SU-DHL-6 (cell line): ENCODE results near the gene C1orf35.

ENCODE experiments used
- H2AFZ ChIP-seq: fragments of 200-600 bp; sonication (generic); 2 replicates; pipeline ENCODE4 v1.6.1; 2014; ENCODE audit warnings: low read depth, mild to moderate bottlenecking, moderate library complexity, mixed read lengths, antibody characterized with exemption, low read length; ENCODE audit not compliant: severe bottlenecking
- H3F3A ChIP-seq: fragments of 200-600 bp; shearing (Covaris generic); 2 replicates; pipeline ENCODE4 v1.6.0; 2016; ENCODE audit warnings: antibody characterized with exemption, mild to moderate bottlenecking; ENCODE audit not compliant: insufficient read depth
- H3K27ac ChIP-seq: fragments of 200-600 bp; sonication (generic); 2 replicates; pipeline ENCODE4 v1.5.1; 2016; ENCODE audit warnings: low read depth, mild to moderate bottlenecking, low read length, moderate library complexity, mixed read lengths
- H3K27me3 ChIP-seq: fragments of 200-600 bp; sonication (generic), shearing (Covaris generic); 2 replicates; pipeline ENCODE4 v1.6.0; 2014; ENCODE audit warnings: mild to moderate bottlenecking, low read length
- H3K36me3 ChIP-seq: fragments of 200-600 bp; sonication (generic); 2 replicates; pipeline ENCODE4 v1.6.1; 2014; ENCODE audit warnings: mild to moderate bottlenecking, low read length, mixed read lengths
- H3K4me2 ChIP-seq: fragments of 300-600, 200-600 bp; shearing (Covaris generic), sonication (generic); 2 replicates; pipeline ENCODE4 v1.6.0; 2014; ENCODE audit warnings: low read length, low read depth, mild to moderate bottlenecking; ENCODE audit not compliant: poor library complexity, severe bottlenecking
- H3K4me3 ChIP-seq: fragments of 200-600 bp; sonication (generic); 2 replicates; pipeline ENCODE4 v1.5.1; 2014; ENCODE audit warnings: antibody characterized with exemption, low read length, mild to moderate bottlenecking, mixed read lengths; ENCODE audit not compliant: insufficient read depth, poor library complexity, severe bottlenecking
- H3K79me2 ChIP-seq: fragments of 200-600 bp; sonication (generic); 2 replicates; pipeline ENCODE4 v1.6.1; 2014; ENCODE audit warnings: mild to moderate bottlenecking, low read length, moderate library complexity; ENCODE audit not compliant: insufficient read depth
- H3K9ac ChIP-seq: fragments of 200-600 bp; sonication (generic); 2 replicates; pipeline ENCODE4 v1.7.0; 2014; ENCODE audit warnings: mild to moderate bottlenecking, low read length
- H3K9me2 ChIP-seq: fragments of 200-600 bp; sonication (generic); replicated peaks from 2 replicates; pipeline ENCODE4 v1.6.1; 2014; ENCODE audit warnings: low read length; ENCODE audit not compliant: insufficient read depth
- H3K9me3 ChIP-seq: fragments of 200-600 bp; sonication (generic); 2 replicates; pipeline ENCODE4 v1.6.1; 2014; ENCODE audit warnings: low read length, mixed read lengths; ENCODE audit not compliant: insufficient read depth
- H4K20me1 ChIP-seq: fragments of 200-600 bp; sonication (generic); 2 replicates; pipeline ENCODE4 v1.6.1; 2014; ENCODE audit warnings: low read depth, mild to moderate bottlenecking, antibody characterized with exemption, low read length, moderate library complexity, mixed read lengths
- EZH2phosphoT487 ChIP-seq: fragments of 200-600 bp; sonication (generic), shearing (Covaris generic); conservative IDR thresholded peaks from 2 replicates; pipeline ENCODE4 v1.6.1; 2018; ENCODE audit warnings: mild to moderate bottlenecking, antibody characterized with exemption, low read length, moderate library complexity, mixed read lengths
- TF ChIP-seq, protein P1 (sequence below): fragments of 200-600 bp; sonication (generic); IDR thresholded peaks from one replicate; pipeline ENCODE4 v1.5.1; 2017; ENCODE audit warnings: antibody characterized with exemption, mild to moderate bottlenecking, low read length, moderate library complexity; ENCODE audit not compliant: insufficient read depth, poor library complexity, severe bottlenecking

Gene C1orf35

DNA sequence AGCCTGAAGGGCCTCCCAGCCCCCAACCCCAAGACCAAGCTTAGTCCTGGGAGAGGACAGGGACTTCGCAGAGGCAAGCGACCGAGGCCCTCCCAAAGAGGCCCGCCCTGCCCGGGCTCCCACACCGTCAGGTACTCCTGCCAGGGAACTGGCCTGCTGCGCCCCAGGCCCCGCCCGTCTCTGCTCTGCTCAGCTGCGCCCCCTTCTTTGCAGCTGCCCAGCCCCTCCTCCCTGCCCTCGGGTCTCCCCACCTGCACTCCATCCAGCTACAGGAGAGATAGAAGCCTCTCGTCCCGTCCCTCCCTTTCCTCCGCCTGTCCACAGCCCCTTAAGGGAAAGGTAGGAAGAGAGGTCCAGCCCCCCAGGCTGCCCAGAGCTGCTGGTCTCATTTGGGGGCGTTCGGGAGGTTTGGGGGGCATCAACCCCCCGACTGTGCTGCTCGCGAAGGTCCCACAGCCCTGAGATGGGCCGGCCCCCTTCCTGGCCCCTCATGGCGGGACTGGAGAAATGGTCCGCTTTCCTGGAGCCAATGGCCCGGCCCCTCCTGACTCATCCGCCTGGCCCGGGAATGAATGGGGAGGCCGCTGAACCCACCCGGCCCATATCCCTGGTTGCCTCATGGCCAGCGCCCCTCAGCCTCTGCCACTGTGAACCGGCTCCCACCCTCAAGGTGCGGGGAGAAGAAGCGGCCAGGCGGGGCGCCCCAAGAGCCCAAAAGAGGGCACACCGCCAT lies 42.5 kb downstream of the C1orf35 start:
- Histone ChIP-seq H3K4me2 (no peak overlapping the region), H3F3A (no peaks in the 10 kb centered on the region), H3K4me3 (no peak overlapping the region), H3K79me2 (no peaks in the 10 kb centered on the region), H4K20me1 (no peaks in the 10 kb centered on the region), H3K27me3 (no peaks in the 10 kb centered on the region), H3K36me3 (no peaks in the 10 kb centered on the region), H3K9me2 (no peaks in the 10 kb centered on the region), H3K9ac (no peak overlapping the region), H3K27ac (no peak overlapping the region), H2AFZ (no peak overlapping the region), H3K9me3 (no peaks in the 10 kb centered on the region)
- TF ChIP-seq, protein P1, sequence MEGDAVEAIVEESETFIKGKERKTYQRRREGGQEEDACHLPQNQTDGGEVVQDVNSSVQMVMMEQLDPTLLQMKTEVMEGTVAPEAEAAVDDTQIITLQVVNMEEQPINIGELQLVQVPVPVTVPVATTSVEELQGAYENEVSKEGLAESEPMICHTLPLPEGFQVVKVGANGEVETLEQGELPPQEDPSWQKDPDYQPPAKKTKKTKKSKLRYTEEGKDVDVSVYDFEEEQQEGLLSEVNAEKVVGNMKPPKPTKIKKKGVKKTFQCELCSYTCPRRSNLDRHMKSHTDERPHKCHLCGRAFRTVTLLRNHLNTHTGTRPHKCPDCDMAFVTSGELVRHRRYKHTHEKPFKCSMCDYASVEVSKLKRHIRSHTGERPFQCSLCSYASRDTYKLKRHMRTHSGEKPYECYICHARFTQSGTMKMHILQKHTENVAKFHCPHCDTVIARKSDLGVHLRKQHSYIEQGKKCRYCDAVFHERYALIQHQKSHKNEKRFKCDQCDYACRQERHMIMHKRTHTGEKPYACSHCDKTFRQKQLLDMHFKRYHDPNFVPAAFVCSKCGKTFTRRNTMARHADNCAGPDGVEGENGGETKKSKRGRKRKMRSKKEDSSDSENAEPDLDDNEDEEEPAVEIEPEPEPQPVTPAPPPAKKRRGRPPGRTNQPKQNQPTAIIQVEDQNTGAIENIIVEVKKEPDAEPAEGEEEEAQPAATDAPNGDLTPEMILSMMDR: no peak
- TF ChIP-seq EZH2phosphoT487: no peak

DNA sequence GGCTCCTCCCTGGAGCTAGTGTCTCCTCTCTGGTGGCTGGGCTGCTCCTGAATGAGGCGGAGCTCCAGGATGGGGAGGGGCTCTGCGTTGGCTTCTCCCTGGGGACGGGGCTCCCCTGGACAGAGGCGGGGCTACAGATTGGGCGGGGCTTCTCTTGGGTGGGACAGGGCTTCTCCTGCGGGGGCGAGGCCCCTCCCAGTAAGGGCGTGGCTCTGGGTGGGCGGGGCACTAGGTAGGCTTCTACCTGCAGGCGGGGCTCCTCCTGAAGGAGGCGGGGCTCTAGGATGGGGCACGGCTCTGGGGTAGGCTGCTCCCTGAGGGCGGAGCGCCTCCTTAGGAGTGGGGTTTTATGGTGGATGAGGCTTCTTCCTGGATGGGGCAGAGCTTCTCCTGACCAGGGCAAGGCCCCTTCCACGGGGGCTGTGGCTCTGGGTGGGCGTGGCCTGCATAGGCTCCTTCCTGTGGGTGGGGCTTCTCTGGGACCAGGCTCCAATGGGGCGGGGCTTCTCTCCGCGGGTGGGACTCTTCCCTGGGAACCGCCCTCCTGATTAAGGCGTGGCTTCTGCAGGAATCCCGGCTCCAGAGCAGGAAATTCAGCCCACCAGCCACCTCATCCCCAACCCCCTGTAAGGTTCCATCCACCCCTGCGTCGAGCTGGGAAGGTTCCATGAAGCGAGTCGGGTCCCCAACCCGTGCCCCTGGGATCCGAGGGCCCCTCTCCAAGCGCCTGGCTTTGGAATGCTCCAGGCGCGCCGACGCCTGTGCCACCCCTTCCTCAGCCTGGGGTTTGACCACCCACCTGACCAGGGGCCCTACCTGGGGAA lies 43.3 kb downstream of the C1orf35 start:
- H3K27me3 ChIP-seq: no peaks in the 10 kb centered on the region
- H3K4me2 ChIP-seq: no peak overlapping the region
- no peak overlapping the region for H3K4me3 ChIP-seq
- H2AFZ ChIP-seq: no peak overlapping the region
- no peaks in the 10 kb centered on the region for H4K20me1 ChIP-seq
- H3F3A ChIP-seq: no peaks in the 10 kb centered on the region
- TF ChIP-seq, protein P1: no peak
- TF ChIP-seq EZH2phosphoT487: no peak
- no peaks in the 10 kb centered on the region for H3K9me2 ChIP-seq
- no peaks in the 10 kb centered on the region for H3K9me3 ChIP-seq
- H3K36me3 ChIP-seq: no peaks in the 10 kb centered on the region
- H3K9ac ChIP-seq: no peak overlapping the region
- H3K27ac ChIP-seq: no peak overlapping the region
- no peaks in the 10 kb centered on the region for H3K79me2 ChIP-seq

DNA sequence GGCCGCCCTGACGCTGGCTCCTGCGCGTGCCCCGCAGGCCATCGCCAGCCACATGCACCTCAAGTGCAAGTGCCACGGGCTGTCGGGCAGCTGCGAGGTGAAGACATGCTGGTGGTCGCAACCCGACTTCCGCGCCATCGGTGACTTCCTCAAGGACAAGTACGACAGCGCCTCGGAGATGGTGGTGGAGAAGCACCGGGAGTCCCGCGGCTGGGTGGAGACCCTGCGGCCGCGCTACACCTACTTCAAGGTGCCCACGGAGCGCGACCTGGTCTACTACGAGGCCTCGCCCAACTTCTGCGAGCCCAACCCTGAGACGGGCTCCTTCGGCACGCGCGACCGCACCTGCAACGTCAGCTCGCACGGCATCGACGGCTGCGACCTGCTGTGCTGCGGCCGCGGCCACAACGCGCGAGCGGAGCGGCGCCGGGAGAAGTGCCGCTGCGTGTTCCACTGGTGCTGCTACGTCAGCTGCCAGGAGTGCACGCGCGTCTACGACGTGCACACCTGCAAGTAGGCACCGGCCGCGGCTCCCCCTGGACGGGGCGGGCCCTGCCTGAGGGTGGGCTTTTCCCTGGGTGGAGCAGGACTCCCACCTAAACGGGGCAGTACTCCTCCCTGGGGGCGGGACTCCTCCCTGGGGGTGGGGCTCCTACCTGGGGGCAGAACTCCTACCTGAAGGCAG lies 44.0 kb downstream of the C1orf35 start:
- no peaks in the 10 kb centered on the region for H4K20me1 ChIP-seq
- no peaks in the 10 kb centered on the region for H3K9me2 ChIP-seq
- H3K4me2 ChIP-seq: no peak overlapping the region
- no peaks in the 10 kb centered on the region for H3K79me2 ChIP-seq
- H3K4me3 ChIP-seq: no peak overlapping the region
- no peaks in the 10 kb centered on the region for H3F3A ChIP-seq
- no peaks in the 10 kb centered on the region for H3K27me3 ChIP-seq
- no peak overlapping the region for H2AFZ ChIP-seq
- TF ChIP-seq EZH2phosphoT487: no peak
- TF ChIP-seq, protein P1: no peak
- no peaks in the 10 kb centered on the region for H3K36me3 ChIP-seq
- no peak overlapping the region for H3K27ac ChIP-seq
- H3K9me3 ChIP-seq: no peaks in the 10 kb centered on the region
- H3K9ac ChIP-seq: no peak overlapping the region
